ENCODE results near the gene CHRNG. TPM values are rescaled to one million over a fixed set of nuclear protein-coding genes. Genes with fewer than 3 reads are reported as not detected.
A peak's percentile ranks its signal among the peaks of the same experiment; 100 is the strongest.
"Not testable (repeated sequence)": the region's sequence is repeated elsewhere in the genome, so short reads cannot be mapped to it uniquely, and the experiment has no call there.

Gene CHRNG
- total and polyA plus RNA-seq, 2 donors from 2014 or later: not detected

GRCh38 chr2:232529806-232530547, 9.5 kb upstream of the CHRNG start:
- FAIRE-seq: no peak
- no peaks in the 10 kb centered on the region for H3K27me3 ChIP-seq (ENCODE audit: control insufficient read depth, insufficient read depth, low read length)
- intact Hi-C loops (cut with DNase I): no loop called here
- H3K4me1 ChIP-seq (ENCODE audit: control insufficient read depth in 2 of 3, insufficient read depth in 2 of 3, low read depth in 1 of 3, low read length in 3 of 3): no peaks in the 10 kb centered on the region
- TF ChIP-seq, protein P1, sequence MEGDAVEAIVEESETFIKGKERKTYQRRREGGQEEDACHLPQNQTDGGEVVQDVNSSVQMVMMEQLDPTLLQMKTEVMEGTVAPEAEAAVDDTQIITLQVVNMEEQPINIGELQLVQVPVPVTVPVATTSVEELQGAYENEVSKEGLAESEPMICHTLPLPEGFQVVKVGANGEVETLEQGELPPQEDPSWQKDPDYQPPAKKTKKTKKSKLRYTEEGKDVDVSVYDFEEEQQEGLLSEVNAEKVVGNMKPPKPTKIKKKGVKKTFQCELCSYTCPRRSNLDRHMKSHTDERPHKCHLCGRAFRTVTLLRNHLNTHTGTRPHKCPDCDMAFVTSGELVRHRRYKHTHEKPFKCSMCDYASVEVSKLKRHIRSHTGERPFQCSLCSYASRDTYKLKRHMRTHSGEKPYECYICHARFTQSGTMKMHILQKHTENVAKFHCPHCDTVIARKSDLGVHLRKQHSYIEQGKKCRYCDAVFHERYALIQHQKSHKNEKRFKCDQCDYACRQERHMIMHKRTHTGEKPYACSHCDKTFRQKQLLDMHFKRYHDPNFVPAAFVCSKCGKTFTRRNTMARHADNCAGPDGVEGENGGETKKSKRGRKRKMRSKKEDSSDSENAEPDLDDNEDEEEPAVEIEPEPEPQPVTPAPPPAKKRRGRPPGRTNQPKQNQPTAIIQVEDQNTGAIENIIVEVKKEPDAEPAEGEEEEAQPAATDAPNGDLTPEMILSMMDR (IDR thresholded peaks at IDR 0.05; ENCODE audit: borderline replicate concordance, extremely low read depth, insufficient read depth): no peak
- no peak overlapping the region for H3K27ac ChIP-seq (ENCODE audit: low read depth in 2 of 2, low read length in 2 of 2)
- no peak overlapping the region for H3K9ac ChIP-seq (ENCODE audit: low read length in 3 of 3)
- H3K9me3 ChIP-seq (ENCODE audit: control insufficient read depth in 2 of 3, insufficient read depth in 1 of 3, low read length in 3 of 3): no peaks in the 10 kb centered on the region
- H3K4me3 ChIP-seq (ENCODE audit: low read length in 3 of 3): no peak overlapping the region
- no peaks in the 10 kb centered on the region for H3K36me3 ChIP-seq (ENCODE audit: control insufficient read depth in 2 of 3, insufficient read depth in 3 of 3, low read length in 3 of 3)
- DNase-seq: peak in 1 of 5 donors; percentile 42

GRCh38 chr2:232530626-232531260, 8.7 kb upstream of the CHRNG start:
- no peaks in the 10 kb centered on the region for H3K4me1 ChIP-seq (ENCODE audit: control insufficient read depth in 2 of 3, insufficient read depth in 2 of 3, low read depth in 1 of 3, low read length in 3 of 3)
- TF ChIP-seq, protein P1 (IDR thresholded peaks at IDR 0.05; ENCODE audit: borderline replicate concordance, extremely low read depth, insufficient read depth): no peak
- H3K9ac ChIP-seq (ENCODE audit: low read length in 3 of 3): no peak overlapping the region
- intact Hi-C loops (cut with DNase I): no loop called here
- no peak for FAIRE-seq
- no peaks in the 10 kb centered on the region for H3K36me3 ChIP-seq (ENCODE audit: control insufficient read depth in 2 of 3, insufficient read depth in 3 of 3, low read length in 3 of 3)
- H3K27ac ChIP-seq (ENCODE audit: low read depth in 2 of 2, low read length in 2 of 2): no peak overlapping the region
- H3K9me3 ChIP-seq (ENCODE audit: control insufficient read depth in 2 of 3, insufficient read depth in 1 of 3, low read length in 3 of 3): no peaks in the 10 kb centered on the region
- no peaks in the 10 kb centered on the region for H3K27me3 ChIP-seq (ENCODE audit: control insufficient read depth, insufficient read depth, low read length)
- no peak overlapping the region for H3K4me3 ChIP-seq (ENCODE audit: low read length in 3 of 3)
- DNase-seq: peak in 1 of 5 donors; percentile 21

GRCh38 chr2:232532419-232532818, 7.1 kb upstream of the CHRNG start:
- FAIRE-seq: no peak
- intact Hi-C loops (cut with DNase I): no loop called here

GRCh38 chr2:232532821-232533220, 6.7 kb upstream of the CHRNG start:
- DNase-seq; H3K9me3 ChIP-seq (ENCODE audit: control insufficient read depth in 2 of 3, insufficient read depth in 1 of 3, low read length in 3 of 3); H3K4me3 ChIP-seq (ENCODE audit: low read length in 3 of 3); FAIRE-seq; H3K9ac ChIP-seq (ENCODE audit: low read length in 3 of 3); H3K27ac ChIP-seq (ENCODE audit: low read depth in 2 of 2, low read length in 2 of 2); H3K4me1 ChIP-seq (ENCODE audit: control insufficient read depth in 2 of 3, insufficient read depth in 2 of 3, low read depth in 1 of 3, low read length in 3 of 3); intact Hi-C loops (cut with DNase I); H3K27me3 ChIP-seq (ENCODE audit: control insufficient read depth, insufficient read depth, low read length); H3K36me3 ChIP-seq (ENCODE audit: control insufficient read depth in 2 of 3, insufficient read depth in 3 of 3, low read length in 3 of 3): not testable (repeated sequence)

More at GRCh38 chr2:232532419-232532818, 7.1 kb upstream of the CHRNG start:
- DNase-seq: peak in 2 of 5 donors; percentile 39 to 43
- Histone ChIP-seq H3K27ac (ENCODE audit: low read depth in 2 of 2, low read length in 2 of 2) (no peak overlapping the region), H3K9ac (ENCODE audit: low read length in 3 of 3) (no peak overlapping the region), H3K9me3 (ENCODE audit: control insufficient read depth in 2 of 3, insufficient read depth in 1 of 3, low read length in 3 of 3) (peaks cover 0 to 5% (median 0%) of the 10 kb centered on the region in 3 donors), H3K27me3 (ENCODE audit: control insufficient read depth, insufficient read depth, low read length) (no peaks in the 10 kb centered on the region), H3K4me1 (ENCODE audit: control insufficient read depth in 2 of 3, insufficient read depth in 2 of 3, low read depth in 1 of 3, low read length in 3 of 3) (no peaks in the 10 kb centered on the region), H3K36me3 (ENCODE audit: control insufficient read depth in 2 of 3, insufficient read depth in 3 of 3, low read length in 3 of 3) (no peaks in the 10 kb centered on the region), H3K4me3 (ENCODE audit: low read length in 3 of 3) (no peak overlapping the region)
- TF ChIP-seq, protein P1 (IDR thresholded peaks at IDR 0.05; ENCODE audit: borderline replicate concordance, extremely low read depth, insufficient read depth): no peak

Data from kidney (tissue), 14 donors.